GM12891 (cell line): ENCODE data around the gene PSMB9.

Experiments used
- POLR2A ChIP-seq: IDR thresholded peaks from 2 replicates; pipeline ENCODE4 v1.6.1; 2011; ENCODE audit warnings: low read depth, low read length, control low read depth
- POLR2AphosphoS5 ChIP-seq: IDR thresholded peaks from 2 replicates; pipeline ENCODE4 v1.6.1; 2011; ENCODE audit warnings: low read depth, low read length, control low read depth
- SPI1 ChIP-seq: IDR thresholded peaks from 2 replicates; pipeline ENCODE4 v1.6.1; 2011; ENCODE audit warnings: low read depth, low read length, control low read depth
- TAF1 ChIP-seq: IDR thresholded peaks from 2 replicates; pipeline ENCODE4 v1.6.1; 2011; ENCODE audit warnings: low read depth, low read length, control low read depth

DNA sequence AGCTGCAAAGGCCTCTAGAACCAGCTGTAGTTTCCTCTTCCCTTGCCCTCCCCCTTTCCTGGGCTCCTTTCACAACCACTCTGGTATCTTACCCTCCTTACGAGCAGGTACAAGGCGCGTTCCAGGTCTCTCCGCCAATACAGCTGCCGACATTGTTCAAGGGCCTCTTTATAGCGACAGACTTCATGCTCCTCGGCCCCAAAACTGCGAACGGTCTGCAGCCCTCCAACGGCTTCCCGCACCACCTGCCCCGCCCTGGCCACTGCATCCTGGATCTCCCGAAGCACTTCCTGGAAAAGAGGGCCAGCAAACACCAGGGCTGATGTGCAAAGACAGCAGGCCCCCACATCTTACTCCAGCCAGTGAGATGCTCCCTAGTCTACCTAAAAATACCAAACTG is 21.5 kb upstream of the PSMB9 start:
- TF ChIP-seq POLR2A (no peak), SPI1 (no peak), POLR2AphosphoS5 (no peak), TAF1 (no peak)
